Measurements from ENCODE around the gene FAM118A.
"Not testable (repeated sequence)": the region's sequence is repeated elsewhere in the genome, so short reads cannot be mapped to it uniquely, and the experiment has no call there.

FAM118A gene

GRCh38 chr22:45357490-45357889, 47.8 kb downstream of the FAM118A start:
- Mint-ChIP-seq H3K4me1 (ENCODE audit: low read depth in 2 of 2) (no peaks in the 10 kb centered on the region), H3K9me3 (no peaks in the 10 kb centered on the region), H3K27me3 (peaks cover 6% of the 10 kb centered on the region in 2 donors), H3K4me3 (no peak overlapping the region), H3K27ac (no peak overlapping the region), H3K36me3 (ENCODE audit: insufficient read depth) (no peaks in the 10 kb centered on the region)
- DNase-seq (no peak), ATAC-seq (replicated peaks) (no peak)

- Mint-ChIP-seq H3K27ac (no peak overlapping the region), H3K27me3 (peaks cover 6 to 11% of the 10 kb centered on the region in 2 donors), H3K4me1 (ENCODE audit: low read depth in 2 of 2) (no peaks in the 10 kb centered on the region), H3K36me3 (ENCODE audit: insufficient read depth) (no peaks in the 10 kb centered on the region), H3K9me3 (no peaks in the 10 kb centered on the region), H3K4me3 (no peak overlapping the region)
- DNase-seq (no peak), ATAC-seq (replicated peaks) (no peak)
These were observed 48.4 kb downstream of the FAM118A start for GRCh38 chr22:45358127-45358526.

DNA sequence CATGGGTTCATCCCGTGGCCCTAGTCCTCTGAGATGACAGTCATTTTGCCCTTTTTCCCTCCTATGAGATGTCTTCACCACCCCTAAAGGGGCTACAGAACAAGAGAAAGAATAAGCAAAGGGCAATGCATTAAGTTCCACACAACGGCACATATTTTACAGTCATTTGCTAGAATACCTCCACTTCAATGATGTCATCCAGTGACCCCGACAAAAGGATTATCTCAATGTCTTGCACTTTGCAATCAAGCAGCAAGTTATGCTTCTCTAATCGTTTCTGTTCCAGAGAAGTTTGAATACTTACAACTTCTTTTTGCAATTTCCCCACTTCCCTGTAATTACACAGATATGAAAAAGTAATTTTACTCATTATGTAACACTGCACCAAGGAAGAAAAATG, 49.9 kb downstream of the FAM118A start:
- Mint-ChIP-seq H3K27me3 (peaks cover 6 to 15% of the 10 kb centered on the region in 2 donors), H3K4me1 (ENCODE audit: low read depth in 2 of 2) (no peaks in the 10 kb centered on the region), H3K36me3 (ENCODE audit: insufficient read depth) (no peaks in the 10 kb centered on the region), H3K9me3 (no peaks in the 10 kb centered on the region), H3K4me3 (no peak overlapping the region), H3K27ac (no peak overlapping the region)
- ATAC-seq (replicated peaks), result no peak
- no peak for DNase-seq

DNA sequence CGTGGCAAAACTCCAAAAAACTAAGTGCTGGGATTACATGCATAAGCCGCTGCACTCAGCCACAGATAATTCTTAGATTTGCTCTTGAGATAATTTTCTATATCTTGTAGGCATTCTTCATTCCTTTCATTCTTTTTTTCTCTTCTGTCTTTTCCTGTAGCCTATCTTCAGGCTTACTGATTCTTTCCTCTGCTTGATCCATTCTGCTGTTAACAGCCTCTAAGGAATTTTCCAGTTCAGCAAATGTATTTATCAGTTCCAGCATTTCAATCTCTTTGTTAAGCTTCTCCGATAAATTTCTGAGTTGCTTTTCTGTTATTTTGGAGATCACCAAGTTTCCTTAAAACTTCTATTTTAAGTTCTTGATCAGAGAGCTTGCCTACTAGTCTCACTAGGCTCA, 57.0 kb downstream of the FAM118A start:
- H3K4me3 Mint-ChIP-seq, result no peak overlapping the region
- no peaks in the 10 kb centered on the region for H3K4me1 Mint-ChIP-seq (ENCODE audit: low read depth in 2 of 2)
- no peak for DNase-seq
- no peaks in the 10 kb centered on the region for H3K36me3 Mint-ChIP-seq (ENCODE audit: insufficient read depth)
- H3K27ac Mint-ChIP-seq, result no peak overlapping the region
- ATAC-seq (replicated peaks), result no peak
- peaks cover 16 to 40% of the 10 kb centered on the region in 2 donors for H3K27me3 Mint-ChIP-seq
- H3K9me3 Mint-ChIP-seq, result peaks cover 0 to 8% of the 10 kb centered on the region in 2 donors

DNA sequence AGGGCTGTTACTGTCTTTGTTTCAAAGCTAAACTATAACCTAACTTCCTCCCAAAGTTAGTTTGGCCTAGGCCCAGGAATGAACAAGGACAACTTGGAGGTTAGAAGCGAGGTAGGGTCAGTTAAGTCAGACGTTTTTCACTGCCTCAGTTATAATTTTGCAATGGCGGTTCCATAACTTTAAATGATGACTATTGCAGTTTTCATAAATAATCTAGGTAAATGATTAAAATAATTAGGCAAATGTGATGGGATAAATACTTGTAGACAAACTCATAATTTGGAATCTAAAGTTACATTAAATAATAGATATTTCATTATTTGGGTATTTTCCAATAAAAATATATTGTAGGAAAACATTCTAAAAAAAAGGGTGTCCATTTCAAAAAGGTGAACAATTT, 63.9 kb downstream of the FAM118A start:
- not testable (repeated sequence) for H3K9me3 Mint-ChIP-seq; H3K4me1 Mint-ChIP-seq (ENCODE audit: low read depth in 2 of 2); ATAC-seq (replicated peaks); DNase-seq; H3K27ac Mint-ChIP-seq; H3K4me3 Mint-ChIP-seq; H3K36me3 Mint-ChIP-seq (ENCODE audit: insufficient read depth)
- peaks cover 9 to 11% of the 10 kb centered on the region in 2 donors for H3K27me3 Mint-ChIP-seq

DNA sequence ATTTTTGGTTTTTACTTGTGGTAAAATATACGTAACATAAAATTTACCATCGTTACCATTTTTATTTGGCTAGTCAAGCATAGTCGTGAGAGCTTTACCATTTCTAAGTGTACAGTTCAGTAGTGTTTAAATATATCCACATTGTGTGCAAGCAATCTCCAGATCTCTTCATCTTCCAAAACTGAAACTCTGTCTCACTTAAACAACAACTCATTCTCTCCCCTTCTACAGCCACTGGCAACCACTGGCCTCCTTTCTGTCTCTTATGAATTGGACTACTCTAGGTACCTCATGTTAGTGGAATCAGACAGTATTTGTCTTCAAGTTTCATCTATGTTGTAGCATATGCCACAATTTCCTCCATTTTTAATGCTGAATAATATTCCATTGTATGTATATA, 66.3 kb downstream of the FAM118A start:
- DNase-seq (no peak), ATAC-seq (replicated peaks) (no peak)
- no peaks in the 10 kb centered on the region for H3K9me3 Mint-ChIP-seq
- peaks cover 11 to 19% of the 10 kb centered on the region in 2 donors for H3K27me3 Mint-ChIP-seq
- no peaks in the 10 kb centered on the region for H3K4me1 Mint-ChIP-seq (ENCODE audit: low read depth in 2 of 2)
- no peak overlapping the region for H3K4me3 Mint-ChIP-seq
- H3K36me3 Mint-ChIP-seq (ENCODE audit: insufficient read depth), result no peaks in the 10 kb centered on the region
- H3K27ac Mint-ChIP-seq, result no peak overlapping the region

DNA sequence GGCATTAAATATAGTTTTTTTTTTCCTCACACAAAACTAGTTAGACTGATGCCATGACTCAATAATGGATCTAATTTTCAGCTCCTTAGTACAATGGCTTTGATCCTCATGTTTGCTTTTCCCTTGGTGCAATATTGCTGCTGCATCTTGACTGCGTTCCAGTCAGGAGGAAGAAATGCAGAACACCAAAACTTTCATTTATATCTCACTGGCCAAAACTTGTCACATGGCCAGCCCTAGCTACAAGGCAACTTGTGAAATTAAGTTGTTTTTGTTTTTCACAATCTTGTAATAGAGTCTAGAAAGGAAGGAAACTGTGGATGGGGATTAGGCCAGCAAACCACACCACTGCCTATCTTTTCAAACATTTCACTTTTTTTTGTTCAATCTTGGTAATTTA, 67.0 kb downstream of the FAM118A start:
- no peak for ATAC-seq (replicated peaks)
- Mint-ChIP-seq H3K36me3 (ENCODE audit: insufficient read depth) (no peaks in the 10 kb centered on the region), H3K27ac (no peak overlapping the region), H3K9me3 (no peaks in the 10 kb centered on the region), H3K4me1 (ENCODE audit: low read depth in 2 of 2) (no peaks in the 10 kb centered on the region), H3K4me3 (no peak overlapping the region), H3K27me3 (peaks cover 11 to 19% of the 10 kb centered on the region in 2 donors)
- no peak for DNase-seq

- Mint-ChIP-seq H3K4me1 (ENCODE audit: low read depth in 2 of 2) (no peaks in the 10 kb centered on the region), H3K9me3 (no peaks in the 10 kb centered on the region), H3K27ac (no peak overlapping the region), H3K4me3 (no peak overlapping the region), H3K27me3 (peaks cover 7 to 19% of the 10 kb centered on the region in 2 donors), H3K36me3 (ENCODE audit: insufficient read depth) (no peaks in the 10 kb centered on the region)
- no peak for DNase-seq
- ATAC-seq (replicated peaks), result no peak
These were observed 71.6 kb downstream of the FAM118A start for GRCh38 chr22:45381348-45381747.

GRCh38 chr22:45389546-45389945, 79.8 kb downstream of the FAM118A start:
- peaks cover 6 to 30% of the 10 kb centered on the region in 2 donors for H3K27me3 Mint-ChIP-seq

More at GRCh38 chr22:45389546-45389945, 79.8 kb downstream of the FAM118A start:
- H3K4me3 Mint-ChIP-seq, result no peak overlapping the region
- no peak for DNase-seq
- H3K4me1 Mint-ChIP-seq (ENCODE audit: low read depth in 2 of 2), result no peaks in the 10 kb centered on the region
- H3K36me3 Mint-ChIP-seq (ENCODE audit: insufficient read depth), result no peaks in the 10 kb centered on the region
- H3K27ac Mint-ChIP-seq, result no peak overlapping the region
- H3K9me3 Mint-ChIP-seq, result no peaks in the 10 kb centered on the region
- ATAC-seq (replicated peaks), result no peak

Measured in effector memory CD8-positive, alpha-beta T cell (primary cell).